Natural killer cell (primary cell): Measurements from ENCODE around the gene CAMP. TPM values are rescaled to one million over a fixed set of nuclear protein-coding genes. Genes with fewer than 3 reads are reported as not detected.
"Not testable (repeated sequence)": the region's sequence is repeated elsewhere in the genome, so short reads cannot be mapped to it uniquely, and the experiment has no call there.

Experiments used
- ATAC-seq, 3 donors: fragments of 150-1000 bp in 2 of 3; fragments of 200-7000 bp in 1 of 3; cut with Tn5 transposase; 1 replicate in 1 of 3; 2 replicates in 2 of 3; pipeline ENCODE4 v1.10.0; 2021; ENCODE audit warnings: mild to moderate bottlenecking in 2 of 3, moderate library complexity in 2 of 3
- DNase-seq, 2 donors: peaks; one replicate each; pipeline versions ENCODE4 v3.0.0 to v3.0.0-alpha.2; 2013 to 2021; ENCODE audit warnings: mixed read lengths in 1 of 2
- H3K27ac ChIP-seq: one replicate; pipeline ENCODE4 v1.5.1; 2013; ENCODE audit warnings: mild to moderate bottlenecking, low read length
- H3K27me3 ChIP-seq: one replicate; pipeline ENCODE4 v1.6.1; 2013; ENCODE audit warnings: low read length; ENCODE audit not compliant: control insufficient read depth, insufficient read depth
- H3K36me3 ChIP-seq: one replicate; pipeline ENCODE4 v1.6.1; 2013; ENCODE audit warnings: low read length; ENCODE audit not compliant: control insufficient read depth, insufficient read depth
- H3K4me1 ChIP-seq: one replicate; pipeline ENCODE4 v1.6.1; 2013; ENCODE audit warnings: low read length; ENCODE audit not compliant: control insufficient read depth, insufficient read depth
- H3K4me3 ChIP-seq: one replicate; pipeline ENCODE4 v1.5.1; 2013; ENCODE audit warnings: low read length
- H3K9me3 ChIP-seq: one replicate; pipeline ENCODE4 v1.6.1; 2013; ENCODE audit warnings: low read length; ENCODE audit not compliant: control insufficient read depth, insufficient read depth
- H3K27ac Mint-ChIP-seq, 2 donors: one replicate each; pipeline ENCODE4 v1.8.0; 2022; ENCODE audit warnings: mild to moderate bottlenecking in 2 of 2, mixed read lengths in 2 of 2, moderate library complexity in 1 of 2
- H3K27me3 Mint-ChIP-seq, 2 donors: one replicate each; pipeline ENCODE4 v1.8.0; 2022; ENCODE audit warnings: low read depth in 2 of 2, mixed read lengths in 2 of 2
- H3K36me3 Mint-ChIP-seq: one replicate; pipeline ENCODE4 v1.8.0; 2022; ENCODE audit warnings: mixed read lengths
- H3K4me1 Mint-ChIP-seq, 2 donors: one replicate each; pipeline ENCODE4 v1.8.0; 2022; ENCODE audit warnings: mixed read lengths in 2 of 2
- H3K4me3 Mint-ChIP-seq: one replicate; pipeline ENCODE4 v1.8.0; 2022; ENCODE audit warnings: mild to moderate bottlenecking, moderate library complexity, mixed read lengths
- H3K9me3 Mint-ChIP-seq, 2 donors: one replicate each; pipeline ENCODE4 v1.8.0; 2022; ENCODE audit warnings: mixed read lengths in 2 of 2
- CTCF ChIP-seq: fragments of 200-600 bp; IDR thresholded peaks from one replicate; pipeline ENCODE4 v1.8.0; 2022; ENCODE audit warnings: antibody characterized with exemption
- WGBS: methylation state at CpG from one replicate; pipeline ENCODE4 v1.1.7; 2013; ENCODE audit warnings: missing lambda C conversion rate; ENCODE audit not compliant: insufficient coverage; 5-methylcytosine and 5-hydroxymethylcytosine counted together
- intact Hi-C: fragments of 100-400 bp; cut with micrococcal nuclease; formaldehyde crosslinking; loops from one replicate; pipeline ENCODE4 v1.14.2; 2022
- total RNA-seq, 4 donors: library from RNA; stranded (reverse); fragments of 120-200 nt in 1 of 4; gene quantifications; one replicate each; pipeline versions ENCODE4 v1.2.3 to v1.2.4, GENCODE V29; 2013 to 2022

CAMP gene
- total RNA-seq, 3 donors from 2014 or later (not counting 1 experiment from before 2014, with no cell fraction given), result not detected

- H3K9me3 Mint-ChIP-seq, result no peaks in the 10 kb centered on the region
- DNase-seq (no peak), ATAC-seq (no peak)
- TF ChIP-seq CTCF, result no peak
- intact Hi-C loops, result no loop called here
- Histone ChIP-seq H3K4me3 (no peak overlapping the region), H3K27me3 (no peaks in the 10 kb centered on the region), H3K4me1 (no peaks in the 10 kb centered on the region), H3K36me3 (no peaks in the 10 kb centered on the region), H3K27ac (no peak overlapping the region), H3K9me3 (no peaks in the 10 kb centered on the region)
- no peak overlapping the region for H3K4me3 Mint-ChIP-seq
- no peaks in the 10 kb centered on the region for H3K4me1 Mint-ChIP-seq
- H3K27ac Mint-ChIP-seq, result no peak overlapping the region
- H3K36me3 Mint-ChIP-seq, result no peaks in the 10 kb centered on the region
- 94% methylated on average over 3 of the region's 3 CpGs for WGBS
- H3K27me3 Mint-ChIP-seq, result no peaks in the 10 kb centered on the region
Measured at GRCh38 chr3:48208076-48208475, 15.2 kb upstream of the CAMP start.

GRCh38 chr3:48209445-48209844 lies 13.8 kb upstream of the CAMP start:
- H3K36me3 ChIP-seq, result no peaks in the 10 kb centered on the region
- Mint-ChIP-seq H3K27me3 (no peaks in the 10 kb centered on the region), H3K4me3 (no peak overlapping the region), H3K4me1 (no peaks in the 10 kb centered on the region), H3K27ac (no peak overlapping the region), H3K9me3 (no peaks in the 10 kb centered on the region), H3K36me3 (no peaks in the 10 kb centered on the region)
- no peaks in the 10 kb centered on the region for H3K4me1 ChIP-seq
- ATAC-seq (no peak), DNase-seq (no peak)
- whole genome bisulfite sequencing, result 94% methylated on average over 4 of the region's 4 CpGs
- H3K27ac ChIP-seq, result no peak overlapping the region
- H3K4me3 ChIP-seq, result no peak overlapping the region
- TF ChIP-seq CTCF, result no peak
- no peaks in the 10 kb centered on the region for H3K9me3 ChIP-seq
- intact Hi-C loops, result no loop called here
- no peaks in the 10 kb centered on the region for H3K27me3 ChIP-seq

- H3K4me3 Mint-ChIP-seq, H3K4me1 Mint-ChIP-seq, H3K27me3 ChIP-seq, H3K27me3 Mint-ChIP-seq, ATAC-seq, H3K4me3 ChIP-seq, DNase-seq, H3K9me3 ChIP-seq, H3K27ac Mint-ChIP-seq, H3K4me1 ChIP-seq, H3K36me3 ChIP-seq, H3K27ac ChIP-seq, H3K36me3 Mint-ChIP-seq, intact Hi-C loops, H3K9me3 Mint-ChIP-seq: not testable (repeated sequence)
- 85% methylated on average over 28 of the region's 48 CpGs for WGBS
Measured at GRCh38 chr3:48210534-48210933, 12.8 kb upstream of the CAMP start.

GRCh38 chr3:48211776-48212175 lies 11.5 kb upstream of the CAMP start:
- H3K4me1 Mint-ChIP-seq, H3K36me3 ChIP-seq, H3K27ac ChIP-seq, H3K27me3 Mint-ChIP-seq, DNase-seq, H3K9me3 Mint-ChIP-seq, ATAC-seq, intact Hi-C loops, H3K27ac Mint-ChIP-seq, H3K27me3 ChIP-seq, H3K4me3 Mint-ChIP-seq, H3K36me3 Mint-ChIP-seq, H3K9me3 ChIP-seq, H3K4me3 ChIP-seq, H3K4me1 ChIP-seq: not testable (repeated sequence)
- 96% methylated on average over 8 of the region's 36 CpGs for WGBS

- DNase-seq, result no peak
- intact Hi-C loops, result no loop called here
- no peaks in the 10 kb centered on the region for H3K4me1 Mint-ChIP-seq
- no peaks in the 10 kb centered on the region for H3K27me3 Mint-ChIP-seq
- H3K4me3 ChIP-seq, result no peak overlapping the region
- H3K27ac Mint-ChIP-seq, result no peak overlapping the region
- 90% methylated on average over 3 of the region's 3 CpGs for WGBS
- no peaks in the 10 kb centered on the region for H3K36me3 ChIP-seq
- TF ChIP-seq CTCF, result no peak
- H3K36me3 Mint-ChIP-seq, result no peaks in the 10 kb centered on the region
- no peaks in the 10 kb centered on the region for H3K9me3 ChIP-seq
- H3K9me3 Mint-ChIP-seq, result no peaks in the 10 kb centered on the region
- no peak overlapping the region for H3K27ac ChIP-seq
- ATAC-seq, result no peak
- H3K27me3 ChIP-seq, result no peaks in the 10 kb centered on the region
- H3K4me1 ChIP-seq, result no peaks in the 10 kb centered on the region
- no peak overlapping the region for H3K4me3 Mint-ChIP-seq
Measured at GRCh38 chr3:48214225-48214624, 9.1 kb upstream of the CAMP start.
